BJ (cell line): ENCODE data around the gene RB1. TPM values are rescaled to one million over a fixed set of nuclear protein-coding genes. Genes with fewer than 3 reads are reported as not detected.

ENCODE experiments used
- CTCF ChIA-PET: fragments of 350-600 bp; formaldehyde crosslinking; extraction: SDS; loops from one replicate; lab custom pipeline; 2021; ENCODE audit warnings: antibody characterized with exemption, inconsistent platforms; lab: Yijun Ruan, JAX
- POLR2A ChIA-PET: fragments of 300-600 bp; sonication (Branson Sonifier 250); formaldehyde crosslinking; extraction: SDS; loops from one replicate; lab custom pipeline; 2021; ENCODE audit warnings: antibody characterized with exemption; lab: Charles Lee
- DNase-seq: peaks from one replicate; pipeline ENCODE4 v3.0.0-alpha.2; 2011; ENCODE audit warnings: low read depth
- H3K27me3 ChIP-seq: 2 replicates; pipeline ENCODE4 v1.6.0; 2011; ENCODE audit warnings: low read length; ENCODE audit not compliant: control insufficient read depth, insufficient read depth
- H3K36me3 ChIP-seq: 2 replicates; pipeline ENCODE4 v1.5.1; 2011; ENCODE audit warnings: low read length; ENCODE audit not compliant: control insufficient read depth, insufficient read depth
- H3K4me3 ChIP-seq: 2 replicates; pipeline ENCODE4 v1.5.1; 2011; ENCODE audit warnings: low read depth, mild to moderate bottlenecking, control low read depth, low read length
- polyA plus RNA-seq: library from polyadenylated mRNA; depleted of rRNA; stranded (reverse); fragments of >200 nt; gene quantifications from 2 replicates; pipeline ENCODE4 v1.2.3, GENCODE V29; 2011
- TF ChIP-seq, protein P1 (sequence below): IDR thresholded peaks from 2 replicates; pipeline ENCODE4 v1.5.1; 2011; ENCODE audit warnings: low read depth, mild to moderate bottlenecking, control low read depth, inconsistent platforms, low read length, moderate library complexity; ENCODE audit not compliant: insufficient read depth

RB1 gene
- polyA plus RNA-seq, 1 experiment: 11.2 TPM

DNA sequence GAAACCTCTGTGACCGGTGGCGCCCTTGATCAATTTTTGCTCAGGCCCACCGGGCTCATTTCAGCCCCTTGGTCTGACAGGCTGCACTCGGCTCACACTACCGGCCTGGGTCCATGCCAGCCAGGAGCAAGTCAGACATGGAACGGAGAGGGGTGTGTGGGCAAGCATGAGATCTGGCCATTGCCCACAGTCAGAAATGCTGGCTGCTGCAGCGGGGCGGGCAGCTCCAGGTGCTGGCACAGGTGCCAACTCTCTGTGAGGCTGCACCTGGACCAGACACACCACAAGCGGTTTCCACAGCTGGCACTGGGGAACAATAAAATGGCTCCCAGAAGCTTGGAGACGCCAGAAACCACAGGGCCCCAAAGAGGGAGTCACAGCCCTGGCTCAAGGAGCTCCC lies 153.0 kb downstream of the RB1 start:
- H3K27me3 ChIP-seq: no peaks in the 10 kb centered on the region
- DNase-seq: no peak
- ChIA-PET CTCF (no interaction called here), POLR2A (no interaction called here)
- peaks cover 15% of the 10 kb centered on the region for H3K36me3 ChIP-seq
- H3K4me3 ChIP-seq: no peak overlapping the region
- TF ChIP-seq, protein P1, sequence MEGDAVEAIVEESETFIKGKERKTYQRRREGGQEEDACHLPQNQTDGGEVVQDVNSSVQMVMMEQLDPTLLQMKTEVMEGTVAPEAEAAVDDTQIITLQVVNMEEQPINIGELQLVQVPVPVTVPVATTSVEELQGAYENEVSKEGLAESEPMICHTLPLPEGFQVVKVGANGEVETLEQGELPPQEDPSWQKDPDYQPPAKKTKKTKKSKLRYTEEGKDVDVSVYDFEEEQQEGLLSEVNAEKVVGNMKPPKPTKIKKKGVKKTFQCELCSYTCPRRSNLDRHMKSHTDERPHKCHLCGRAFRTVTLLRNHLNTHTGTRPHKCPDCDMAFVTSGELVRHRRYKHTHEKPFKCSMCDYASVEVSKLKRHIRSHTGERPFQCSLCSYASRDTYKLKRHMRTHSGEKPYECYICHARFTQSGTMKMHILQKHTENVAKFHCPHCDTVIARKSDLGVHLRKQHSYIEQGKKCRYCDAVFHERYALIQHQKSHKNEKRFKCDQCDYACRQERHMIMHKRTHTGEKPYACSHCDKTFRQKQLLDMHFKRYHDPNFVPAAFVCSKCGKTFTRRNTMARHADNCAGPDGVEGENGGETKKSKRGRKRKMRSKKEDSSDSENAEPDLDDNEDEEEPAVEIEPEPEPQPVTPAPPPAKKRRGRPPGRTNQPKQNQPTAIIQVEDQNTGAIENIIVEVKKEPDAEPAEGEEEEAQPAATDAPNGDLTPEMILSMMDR: no peak

DNA sequence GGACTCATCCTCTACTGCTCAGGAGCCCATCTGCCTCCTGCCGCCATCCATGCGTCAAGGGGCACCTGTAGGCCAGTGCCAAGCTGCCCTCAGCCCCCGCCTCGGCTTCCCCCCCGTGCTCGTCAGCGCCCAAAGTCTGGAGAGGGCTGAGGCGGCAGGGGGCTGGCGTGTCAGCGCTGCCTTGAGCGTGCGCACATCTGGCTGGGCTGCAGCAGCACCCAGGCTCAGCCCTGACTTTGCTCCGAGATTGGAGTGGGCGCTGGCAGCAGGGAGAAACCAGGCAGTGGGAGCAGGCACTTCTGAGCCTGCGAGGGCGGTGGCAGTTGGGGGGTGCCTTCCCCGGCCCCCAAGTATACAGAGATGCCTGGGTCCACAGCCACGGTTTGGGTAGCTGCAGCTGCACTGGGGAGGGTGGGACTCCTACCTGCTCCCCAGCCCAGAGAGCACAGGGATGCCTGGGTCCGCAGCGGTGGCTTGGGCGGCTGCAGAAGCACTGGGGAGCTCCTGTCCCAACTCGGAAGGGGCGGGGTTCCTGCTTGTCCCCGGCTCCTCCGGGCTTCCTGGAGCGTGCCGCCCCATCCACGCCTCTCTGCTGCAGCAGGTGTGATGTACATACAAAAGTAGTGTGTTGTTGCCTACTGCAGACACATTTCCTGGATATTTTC lies 154.2 kb downstream of the RB1 start:
- DNase-seq: no peak
- no peaks in the 10 kb centered on the region for H3K27me3 ChIP-seq
- POLR2A ChIA-PET: no interaction called here
- CTCF ChIA-PET: no interaction called here
- TF ChIP-seq, protein P1: no peak
- H3K4me3 ChIP-seq: no peak overlapping the region
- peaks cover 15% of the 10 kb centered on the region for H3K36me3 ChIP-seq

DNA sequence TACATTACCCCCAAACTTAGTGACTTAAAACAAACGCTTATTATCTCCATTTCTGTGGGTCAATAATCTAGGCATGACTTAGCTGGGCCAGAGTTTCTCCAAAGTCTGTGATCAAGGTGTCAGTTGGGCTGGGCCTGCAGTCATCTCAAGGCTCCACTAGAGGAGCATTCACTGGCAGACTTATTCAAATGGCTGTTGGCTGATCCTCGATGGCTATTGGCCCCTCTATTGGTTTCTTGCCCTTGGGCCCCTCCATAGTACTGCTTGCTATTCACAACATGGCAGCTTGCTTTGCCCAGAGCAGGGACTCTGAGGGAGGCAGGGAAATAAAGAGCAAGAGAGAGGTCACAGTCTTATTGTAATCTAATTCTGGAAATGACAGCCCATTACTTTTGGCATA lies 171.7 kb downstream of the RB1 start:
- Histone ChIP-seq H3K36me3 (no peaks in the 10 kb centered on the region; the same call in 1 of the 2 replicates), H3K27me3 (no peaks in the 10 kb centered on the region), H3K4me3 (no peak overlapping the region)
- ChIA-PET CTCF (interaction anchor here (1.1 to 1.5 kb wide), 2 partner anchors 24 to 104 kb away, joined by 3 to 5 read pairs; no protein-coding TSS in a partner anchor), POLR2A (no interaction called here)
- TF ChIP-seq, protein P1: no peak
- no peak for DNase-seq

DNA sequence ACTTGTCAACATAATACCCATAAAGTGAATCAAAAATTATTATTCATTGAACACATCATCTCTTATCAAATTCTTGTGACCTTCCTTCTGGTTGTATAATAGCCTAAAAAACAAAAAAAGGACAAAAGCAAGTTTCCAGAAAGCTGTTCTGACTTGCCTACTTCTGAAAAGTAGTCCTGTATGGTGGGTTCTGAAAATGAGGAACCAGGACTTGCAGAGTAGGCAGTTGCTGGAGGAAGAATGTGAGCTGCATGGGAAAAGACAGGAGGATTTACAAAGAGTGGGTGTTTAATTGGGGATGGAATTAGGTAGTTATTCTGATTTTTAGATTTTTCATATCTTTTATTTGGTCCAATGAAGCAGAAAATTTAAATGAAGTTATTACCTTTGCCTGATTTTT lies 172.7 kb downstream of the RB1 start:
- ChIA-PET POLR2A (no interaction called here), CTCF (interaction anchor here (1.3 to 1.5 kb wide), 2 partner anchors 23 to 26 kb away, joined by 3 read pairs; no protein-coding TSS in a partner anchor)
- DNase-seq: no peak
- H3K27me3 ChIP-seq: no peaks in the 10 kb centered on the region
- TF ChIP-seq, protein P1: no peak
- H3K4me3 ChIP-seq: no peak overlapping the region
- H3K36me3 ChIP-seq: no peaks in the 10 kb centered on the region; the same call in 1 of the 2 replicates

DNA sequence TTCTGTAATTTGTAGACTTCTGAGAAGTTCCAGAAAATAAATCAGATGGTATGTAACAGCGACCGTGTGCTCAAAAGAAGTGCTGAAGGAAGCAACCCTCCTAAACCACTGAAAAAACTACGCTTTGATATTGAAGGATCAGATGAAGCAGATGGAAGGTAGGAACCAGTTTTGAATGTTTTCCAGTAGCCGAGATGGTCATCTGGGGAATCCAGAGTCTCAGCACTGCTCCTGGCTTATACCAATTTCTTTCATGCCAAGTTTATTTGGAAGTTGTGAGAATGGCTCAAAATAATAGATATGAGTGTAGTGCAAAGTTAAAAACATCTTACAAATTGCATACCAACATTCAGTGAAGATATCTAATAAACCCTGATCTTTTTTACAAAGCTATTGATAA lies 173.1 kb downstream of the RB1 start:
- Histone ChIP-seq H3K36me3 (no peaks in the 10 kb centered on the region; the same call in 1 of the 2 replicates), H3K4me3 (no peak overlapping the region), H3K27me3 (no peaks in the 10 kb centered on the region)
- no peak for DNase-seq
- CTCF ChIA-PET: interaction anchor here (0.6 to 1.5 kb wide), 5 partner anchors 21 to 57 kb away, joined by 3 read pairs; no protein-coding TSS in a partner anchor
- TF ChIP-seq, protein P1: no peak
- POLR2A ChIA-PET: interaction anchor here (0.5 kb wide), 1 partner anchor 152 kb away, joined by 5 read pairs; no protein-coding TSS in a partner anchor
